OCI-LY1 (cell line): ENCODE measurements around the gene TDRD15.
"Not testable (repeated sequence)": the region's sequence is repeated elsewhere in the genome, so short reads cannot be mapped to it uniquely, and the experiment has no call there.

Experiments
- H2AFZ ChIP-seq: fragments of 200-600 bp; sonication (generic), shearing (Covaris generic); 2 replicates; pipeline ENCODE4 v1.6.0; 2014; ENCODE audit warnings: antibody characterized with exemption, mild to moderate bottlenecking, low read length
- H3F3A ChIP-seq: fragments of 200-600 bp; sonication (generic), shearing (Covaris generic); 2 replicates; pipeline ENCODE4 v1.6.0; 2014; ENCODE audit warnings: mild to moderate bottlenecking, antibody characterized with exemption, low read length, moderate library complexity; ENCODE audit not compliant: insufficient read depth
- H3K27ac ChIP-seq: fragments of 200-600 bp; sonication (generic); 2 replicates; pipeline ENCODE4 v1.5.1; 2014; ENCODE audit warnings: low read length, mixed run types, mild to moderate bottlenecking, low read depth; ENCODE audit not compliant: poor library complexity, severe bottlenecking
- H3K27me3 ChIP-seq: fragments of 200-600 bp; sonication (generic); 2 replicates; pipeline ENCODE4 v1.6.0; 2014; ENCODE audit warnings: antibody characterized with exemption, mild to moderate bottlenecking, low read length, moderate library complexity; ENCODE audit not compliant: insufficient read depth
- H3K36me3 ChIP-seq: fragments of 200-600 bp; sonication (generic); 2 replicates; pipeline ENCODE4 v1.6.1; 2014; ENCODE audit warnings: mild to moderate bottlenecking, antibody characterized with exemption, low read length, moderate library complexity, mixed read lengths; ENCODE audit not compliant: insufficient read depth
- H3K4me1 ChIP-seq: fragments of 200-600 bp; sonication (generic); 2 replicates; pipeline ENCODE4 v1.5.1; 2014; ENCODE audit warnings: mild to moderate bottlenecking, low read length, moderate library complexity; ENCODE audit not compliant: insufficient read depth, severe bottlenecking
- H3K4me2 ChIP-seq: fragments of 200-600 bp; sonication (generic), shearing (Covaris generic); 2 replicates; pipeline ENCODE4 v1.6.1; 2014; ENCODE audit warnings: low read length
- H3K4me3 ChIP-seq: fragments of 200-600 bp; sonication (generic); 2 replicates; pipeline ENCODE4 v1.5.1; 2014; ENCODE audit warnings: low read length, low read depth, mild to moderate bottlenecking, mixed read lengths; ENCODE audit not compliant: poor library complexity, severe bottlenecking
- H3K79me2 ChIP-seq: fragments of 200-600 bp; shearing (Covaris generic); 2 replicates; pipeline ENCODE4 v1.6.1; 2016; ENCODE audit warnings: mixed run types, low read length, mixed read lengths; ENCODE audit not compliant: insufficient read depth
- H3K9ac ChIP-seq: fragments of 200-600 bp; sonication (generic), shearing (Covaris generic); 2 replicates; pipeline ENCODE4 v1.6.1; 2014; ENCODE audit warnings: mild to moderate bottlenecking, low read length, mixed read lengths
- H3K9me2 ChIP-seq: fragments of 200-600 bp; sonication (generic), shearing (Covaris generic); 2 replicates; pipeline ENCODE4 v1.6.1; 2014; ENCODE audit warnings: low read depth, mild to moderate bottlenecking, low read length, mixed read lengths
- H3K9me3 ChIP-seq: fragments of 200-600 bp; shearing (Covaris generic); 2 replicates; pipeline ENCODE4 v1.6.1; 2014; ENCODE audit warnings: low read length, mixed read lengths
- H4K20me1 ChIP-seq: fragments of 200-600 bp; sonication (generic), shearing (Covaris generic); 2 replicates; pipeline ENCODE4 v1.6.0; 2016; ENCODE audit warnings: mild to moderate bottlenecking, low read length; ENCODE audit not compliant: insufficient read depth
- EZH2 ChIP-seq: fragments of 200-600 bp; sonication (generic), shearing (Covaris generic); IDR thresholded peaks from 2 replicates; pipeline ENCODE4 v1.8.0; 2017; ENCODE audit warnings: borderline replicate concordance, mixed run types, mild to moderate bottlenecking, antibody characterized with exemption, low read length, moderate library complexity, mixed read lengths
- TF ChIP-seq, protein P1 (sequence below): fragments of 200-600 bp; sonication (generic), shearing (Covaris generic); IDR thresholded peaks from 2 replicates; pipeline ENCODE4 v1.5.1; 2017; ENCODE audit warnings: mild to moderate bottlenecking, antibody characterized with exemption, low read length, moderate library complexity, mixed read lengths

The TDRD15 gene

DNA sequence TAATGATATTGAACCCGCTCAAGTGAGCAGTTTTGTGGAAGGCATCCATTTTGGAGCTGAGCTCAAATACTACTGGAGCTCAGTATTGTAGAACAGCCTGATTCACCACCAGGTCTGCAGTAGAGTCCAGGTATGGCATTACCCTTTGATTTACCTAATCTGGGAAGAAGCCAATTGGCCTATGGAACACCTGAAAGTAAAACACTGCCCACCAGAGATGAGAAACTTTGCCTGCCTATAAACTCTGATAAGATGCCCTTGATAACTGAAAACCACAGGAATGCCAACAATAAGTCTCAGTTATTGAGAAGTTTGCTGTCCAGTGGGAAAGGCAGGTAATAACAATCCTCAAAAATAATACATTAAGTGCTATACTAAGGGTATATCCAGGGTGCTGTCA is 25.5 kb upstream of the TDRD15 start:
- no peak overlapping the region for H2AFZ ChIP-seq
- H3K36me3 ChIP-seq, result no peaks in the 10 kb centered on the region
- no peak overlapping the region for H3K9ac ChIP-seq
- TF ChIP-seq EZH2, result no peak
- TF ChIP-seq, protein P1, sequence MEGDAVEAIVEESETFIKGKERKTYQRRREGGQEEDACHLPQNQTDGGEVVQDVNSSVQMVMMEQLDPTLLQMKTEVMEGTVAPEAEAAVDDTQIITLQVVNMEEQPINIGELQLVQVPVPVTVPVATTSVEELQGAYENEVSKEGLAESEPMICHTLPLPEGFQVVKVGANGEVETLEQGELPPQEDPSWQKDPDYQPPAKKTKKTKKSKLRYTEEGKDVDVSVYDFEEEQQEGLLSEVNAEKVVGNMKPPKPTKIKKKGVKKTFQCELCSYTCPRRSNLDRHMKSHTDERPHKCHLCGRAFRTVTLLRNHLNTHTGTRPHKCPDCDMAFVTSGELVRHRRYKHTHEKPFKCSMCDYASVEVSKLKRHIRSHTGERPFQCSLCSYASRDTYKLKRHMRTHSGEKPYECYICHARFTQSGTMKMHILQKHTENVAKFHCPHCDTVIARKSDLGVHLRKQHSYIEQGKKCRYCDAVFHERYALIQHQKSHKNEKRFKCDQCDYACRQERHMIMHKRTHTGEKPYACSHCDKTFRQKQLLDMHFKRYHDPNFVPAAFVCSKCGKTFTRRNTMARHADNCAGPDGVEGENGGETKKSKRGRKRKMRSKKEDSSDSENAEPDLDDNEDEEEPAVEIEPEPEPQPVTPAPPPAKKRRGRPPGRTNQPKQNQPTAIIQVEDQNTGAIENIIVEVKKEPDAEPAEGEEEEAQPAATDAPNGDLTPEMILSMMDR, result no peak
- no peaks in the 10 kb centered on the region for H3K4me1 ChIP-seq
- H3K27me3 ChIP-seq, result no peaks in the 10 kb centered on the region
- no peaks in the 10 kb centered on the region for H3K9me2 ChIP-seq
- H3F3A ChIP-seq, result no peaks in the 10 kb centered on the region
- H3K27ac ChIP-seq, result no peak overlapping the region
- no peak overlapping the region for H3K4me3 ChIP-seq
- H3K4me2 ChIP-seq, result no peak overlapping the region
- H3K9me3 ChIP-seq, result no peaks in the 10 kb centered on the region
- no peaks in the 10 kb centered on the region for H4K20me1 ChIP-seq
- no peaks in the 10 kb centered on the region for H3K79me2 ChIP-seq

DNA sequence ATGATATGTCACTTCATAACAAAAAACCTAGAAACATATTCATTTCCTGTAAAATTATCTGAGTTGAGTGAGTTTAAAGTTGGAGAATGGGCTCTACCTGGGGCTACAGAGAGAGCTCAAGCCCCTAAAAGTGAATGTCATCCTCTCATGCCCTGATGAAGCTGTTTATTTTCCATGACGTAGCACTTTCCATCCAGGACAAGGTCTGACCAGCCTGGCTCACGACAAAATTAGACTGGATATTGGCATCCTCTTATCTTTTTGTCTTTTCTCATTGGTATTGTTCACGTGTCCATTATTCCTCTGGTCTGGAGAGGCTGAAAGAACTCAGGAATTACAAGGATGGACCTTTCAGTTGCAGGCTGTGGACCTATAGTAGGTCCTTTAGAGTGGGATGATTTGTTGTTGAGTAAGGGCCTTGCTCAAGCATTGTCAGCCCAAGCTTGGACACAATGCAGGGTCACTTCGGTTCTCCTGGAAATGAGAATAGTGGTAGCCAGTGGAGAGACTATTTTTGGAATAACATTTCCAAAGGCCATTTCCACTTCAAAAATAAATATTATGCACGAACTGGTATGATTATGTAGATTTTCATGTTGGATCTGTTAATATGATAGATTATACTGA is 24.4 kb upstream of the TDRD15 start:
- Histone ChIP-seq H3K9me2 (no peaks in the 10 kb centered on the region), H3K27ac (no peak overlapping the region), H3F3A (no peaks in the 10 kb centered on the region), H3K4me2 (no peak overlapping the region), H3K4me1 (no peaks in the 10 kb centered on the region), H3K9me3 (no peaks in the 10 kb centered on the region), H3K79me2 (no peaks in the 10 kb centered on the region), H2AFZ (no peak overlapping the region), H3K9ac (no peak overlapping the region), H3K36me3 (no peaks in the 10 kb centered on the region), H4K20me1 (no peaks in the 10 kb centered on the region), H3K4me3 (no peak overlapping the region), H3K27me3 (no peaks in the 10 kb centered on the region)
- TF ChIP-seq, protein P1, result no peak
- no peak for TF ChIP-seq EZH2

DNA sequence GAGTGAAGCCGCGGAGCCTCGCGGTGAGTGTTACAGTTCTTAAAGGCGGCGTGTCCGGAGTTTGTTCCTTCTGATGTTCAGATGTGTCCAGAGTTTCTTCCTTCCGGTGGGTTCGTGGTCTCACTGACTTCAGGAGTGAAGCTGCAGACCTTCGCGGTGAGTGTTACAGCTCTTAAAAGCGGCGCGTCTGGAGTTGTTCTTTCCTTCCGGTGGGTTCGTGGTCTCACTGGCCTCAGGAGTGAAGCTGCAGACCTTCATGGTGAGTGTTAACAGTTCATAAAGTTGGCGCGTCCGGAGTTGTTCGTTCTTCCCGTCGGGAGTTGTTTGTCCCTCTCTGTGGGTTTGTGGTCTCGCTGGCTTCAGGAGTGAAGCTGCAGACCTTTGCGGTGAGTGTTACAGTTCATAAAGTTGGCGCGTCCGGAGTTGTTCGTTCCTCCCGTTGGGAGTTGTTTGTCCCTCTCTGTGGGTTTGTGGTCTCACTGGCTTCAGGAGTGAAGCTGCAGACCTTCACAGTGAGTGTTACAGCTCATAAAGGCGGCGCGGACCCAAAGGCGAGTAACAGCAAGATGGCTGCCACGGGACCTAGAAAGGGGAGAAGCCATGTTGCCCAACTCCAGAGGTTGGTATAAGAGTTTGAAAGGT is 22.1 kb upstream of the TDRD15 start:
- H3F3A ChIP-seq, H3K79me2 ChIP-seq, H3K9ac ChIP-seq, H3K27me3 ChIP-seq, H3K9me3 ChIP-seq, H3K36me3 ChIP-seq, H3K4me1 ChIP-seq, H3K27ac ChIP-seq, H4K20me1 ChIP-seq, H3K4me2 ChIP-seq, H3K9me2 ChIP-seq, H2AFZ ChIP-seq, H3K4me3 ChIP-seq: not testable (repeated sequence)

DNA sequence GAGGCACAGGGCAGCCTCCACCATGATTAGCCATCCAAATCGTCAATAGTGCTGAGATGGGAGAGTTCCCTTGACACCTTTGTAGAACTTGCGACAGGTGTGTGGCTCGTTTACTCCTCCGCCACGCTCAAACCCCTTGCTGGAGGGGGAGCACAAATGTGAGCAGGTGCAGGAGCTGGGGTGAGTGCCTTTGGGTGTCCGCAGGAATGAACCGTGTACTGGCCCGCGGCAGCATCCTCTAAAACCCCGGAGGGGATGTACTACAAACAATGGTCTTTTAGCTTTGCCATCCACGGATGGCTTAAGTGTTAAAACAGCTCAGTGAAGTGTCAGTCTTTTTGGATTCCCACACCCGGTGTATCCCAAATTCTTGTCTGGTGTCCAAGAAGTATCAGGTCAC is 21.4 kb upstream of the TDRD15 start:
- no peaks in the 10 kb centered on the region for H3K79me2 ChIP-seq
- no peak overlapping the region for H3K27ac ChIP-seq
- no peaks in the 10 kb centered on the region for H4K20me1 ChIP-seq
- no peak overlapping the region for H2AFZ ChIP-seq
- no peaks in the 10 kb centered on the region for H3K4me1 ChIP-seq
- no peaks in the 10 kb centered on the region for H3F3A ChIP-seq
- H3K9ac ChIP-seq, result no peak overlapping the region
- H3K9me3 ChIP-seq, result no peaks in the 10 kb centered on the region
- no peak overlapping the region for H3K4me3 ChIP-seq
- no peaks in the 10 kb centered on the region for H3K27me3 ChIP-seq
- no peaks in the 10 kb centered on the region for H3K9me2 ChIP-seq
- H3K36me3 ChIP-seq, result no peaks in the 10 kb centered on the region
- no peak overlapping the region for H3K4me2 ChIP-seq
- TF ChIP-seq, protein P1, result no peak
- TF ChIP-seq EZH2, result no peak
